Measurements from ENCODE around the gene ARAP2.

ARAP2 gene

DNA sequence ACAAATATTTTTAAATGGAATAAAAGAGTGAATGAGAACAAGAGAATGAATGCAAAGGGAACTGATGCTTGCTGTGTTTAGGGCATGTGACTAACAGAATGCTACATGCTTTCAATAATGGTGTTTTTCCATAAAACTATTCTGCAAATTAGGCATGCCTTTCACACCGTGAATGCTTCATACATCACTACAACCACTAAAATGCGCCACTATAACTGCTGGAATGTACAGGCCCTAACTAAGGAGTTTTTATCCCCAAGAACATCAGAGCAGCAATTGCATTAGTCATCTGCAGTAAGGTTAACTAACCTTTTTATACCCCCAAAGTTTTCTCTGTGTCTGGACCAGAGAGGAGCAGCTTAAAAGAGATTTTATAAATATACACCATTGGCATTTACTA lies 190.4 kb downstream of the ARAP2 start:
- H3K4me3 ChIP-seq (ENCODE audit: low read length): no peak overlapping the region
- TF ChIP-seq, protein P1, sequence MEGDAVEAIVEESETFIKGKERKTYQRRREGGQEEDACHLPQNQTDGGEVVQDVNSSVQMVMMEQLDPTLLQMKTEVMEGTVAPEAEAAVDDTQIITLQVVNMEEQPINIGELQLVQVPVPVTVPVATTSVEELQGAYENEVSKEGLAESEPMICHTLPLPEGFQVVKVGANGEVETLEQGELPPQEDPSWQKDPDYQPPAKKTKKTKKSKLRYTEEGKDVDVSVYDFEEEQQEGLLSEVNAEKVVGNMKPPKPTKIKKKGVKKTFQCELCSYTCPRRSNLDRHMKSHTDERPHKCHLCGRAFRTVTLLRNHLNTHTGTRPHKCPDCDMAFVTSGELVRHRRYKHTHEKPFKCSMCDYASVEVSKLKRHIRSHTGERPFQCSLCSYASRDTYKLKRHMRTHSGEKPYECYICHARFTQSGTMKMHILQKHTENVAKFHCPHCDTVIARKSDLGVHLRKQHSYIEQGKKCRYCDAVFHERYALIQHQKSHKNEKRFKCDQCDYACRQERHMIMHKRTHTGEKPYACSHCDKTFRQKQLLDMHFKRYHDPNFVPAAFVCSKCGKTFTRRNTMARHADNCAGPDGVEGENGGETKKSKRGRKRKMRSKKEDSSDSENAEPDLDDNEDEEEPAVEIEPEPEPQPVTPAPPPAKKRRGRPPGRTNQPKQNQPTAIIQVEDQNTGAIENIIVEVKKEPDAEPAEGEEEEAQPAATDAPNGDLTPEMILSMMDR (conservative IDR thresholded peaks at IDR 0.05; ENCODE audit: low read length): no peak
- DNase-seq (ENCODE audit: low read depth): no peak

DNA sequence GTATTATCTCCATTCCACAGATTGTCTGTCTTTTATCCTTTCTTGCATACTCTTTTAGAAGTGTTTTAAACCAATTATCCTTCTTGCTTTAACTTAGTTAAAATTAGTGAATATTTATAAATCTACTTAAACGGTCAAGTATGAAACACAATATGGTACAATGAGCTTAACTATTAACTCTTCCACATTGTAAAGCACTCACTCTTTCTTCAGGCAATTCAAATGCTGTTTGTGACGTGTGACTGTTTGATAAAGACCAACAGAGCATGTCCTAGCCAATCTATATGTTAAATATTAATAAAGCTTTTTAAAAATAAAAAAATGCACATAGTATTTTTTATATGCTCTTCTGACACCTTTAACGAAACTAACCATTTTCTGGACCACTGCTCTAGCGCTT lies 192.7 kb downstream of the ARAP2 start:
- TF ChIP-seq, protein P1 (conservative IDR thresholded peaks at IDR 0.05; ENCODE audit: low read length): no peak

DNA sequence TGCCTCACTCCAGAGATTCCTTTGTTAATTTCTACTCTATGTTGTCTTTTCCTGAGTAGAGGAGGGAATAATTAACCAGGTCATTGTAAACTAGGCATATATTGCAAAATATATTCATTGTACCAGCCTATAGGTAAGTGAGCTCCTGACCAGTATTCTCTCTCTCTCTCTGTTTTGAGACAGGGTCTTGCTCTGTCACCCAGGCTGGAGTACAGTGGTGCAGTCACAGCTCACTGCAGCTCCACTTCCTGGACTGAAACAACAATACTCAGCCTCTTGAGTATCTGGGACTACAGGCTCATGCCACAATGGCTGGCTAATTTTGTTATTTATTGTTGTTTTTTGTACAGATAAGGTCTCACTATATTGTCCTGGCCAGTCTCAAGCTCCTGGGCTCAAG lies 198.3 kb downstream of the ARAP2 start:
- DNase-seq (ENCODE audit: low read depth): no peak

More for the DNA sequence above, 192.7 kb downstream of the ARAP2 start:
- no peak overlapping the region for H3K4me3 ChIP-seq (ENCODE audit: low read length)
- no peak for DNase-seq (ENCODE audit: low read depth)

DNA sequence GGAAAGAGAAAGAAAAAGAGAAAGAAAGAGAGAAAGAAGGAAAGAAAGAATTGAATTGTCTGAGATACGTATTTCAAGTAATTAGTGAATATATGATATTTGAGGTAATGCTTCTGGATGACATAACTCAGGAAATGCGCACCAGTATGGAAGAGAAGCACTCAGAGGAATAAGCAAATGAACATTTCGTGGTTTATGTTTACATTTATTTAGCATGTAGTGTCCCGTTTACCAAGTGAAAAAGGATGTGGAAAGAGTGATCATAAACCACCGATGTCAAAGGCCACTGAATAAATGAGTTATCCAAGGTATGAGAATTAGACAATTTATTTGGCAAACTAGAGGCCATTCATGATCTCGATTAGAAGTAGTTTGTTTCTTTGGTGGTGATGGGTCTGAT lies 200.4 kb downstream of the ARAP2 start:
- no peak overlapping the region for H3K4me3 ChIP-seq (ENCODE audit: low read length)
- TF ChIP-seq, protein P1 (conservative IDR thresholded peaks at IDR 0.05; ENCODE audit: low read length): no peak
- no peak for DNase-seq (ENCODE audit: low read depth)

More for the DNA sequence above, 198.3 kb downstream of the ARAP2 start:
- H3K4me3 ChIP-seq (ENCODE audit: low read length): no peak overlapping the region
- TF ChIP-seq, protein P1 (conservative IDR thresholded peaks at IDR 0.05; ENCODE audit: low read length): no peak

DNA sequence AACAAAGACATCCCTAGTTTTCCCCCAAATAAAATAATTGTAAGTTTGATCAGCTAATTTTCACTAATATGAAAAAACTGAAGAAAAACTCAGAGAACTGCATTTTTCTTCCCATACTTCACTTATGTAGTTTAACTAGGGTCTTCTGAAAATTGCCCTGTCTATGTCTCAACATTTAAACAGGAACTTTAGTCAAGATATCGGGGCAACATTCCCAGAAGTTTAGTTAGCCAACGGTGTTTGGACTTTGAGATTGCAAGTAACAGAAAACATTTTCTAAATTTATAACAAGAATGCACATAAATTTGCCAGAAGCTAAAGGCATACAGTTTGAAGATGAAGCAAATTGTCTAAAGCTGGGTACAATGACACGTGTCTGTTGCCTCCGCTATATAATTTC lies 201.1 kb downstream of the ARAP2 start:
- TF ChIP-seq, protein P1 (conservative IDR thresholded peaks at IDR 0.05; ENCODE audit: low read length): no peak
- DNase-seq (ENCODE audit: low read depth): no peak
- H3K4me3 ChIP-seq (ENCODE audit: low read length): no peak overlapping the region

DNA sequence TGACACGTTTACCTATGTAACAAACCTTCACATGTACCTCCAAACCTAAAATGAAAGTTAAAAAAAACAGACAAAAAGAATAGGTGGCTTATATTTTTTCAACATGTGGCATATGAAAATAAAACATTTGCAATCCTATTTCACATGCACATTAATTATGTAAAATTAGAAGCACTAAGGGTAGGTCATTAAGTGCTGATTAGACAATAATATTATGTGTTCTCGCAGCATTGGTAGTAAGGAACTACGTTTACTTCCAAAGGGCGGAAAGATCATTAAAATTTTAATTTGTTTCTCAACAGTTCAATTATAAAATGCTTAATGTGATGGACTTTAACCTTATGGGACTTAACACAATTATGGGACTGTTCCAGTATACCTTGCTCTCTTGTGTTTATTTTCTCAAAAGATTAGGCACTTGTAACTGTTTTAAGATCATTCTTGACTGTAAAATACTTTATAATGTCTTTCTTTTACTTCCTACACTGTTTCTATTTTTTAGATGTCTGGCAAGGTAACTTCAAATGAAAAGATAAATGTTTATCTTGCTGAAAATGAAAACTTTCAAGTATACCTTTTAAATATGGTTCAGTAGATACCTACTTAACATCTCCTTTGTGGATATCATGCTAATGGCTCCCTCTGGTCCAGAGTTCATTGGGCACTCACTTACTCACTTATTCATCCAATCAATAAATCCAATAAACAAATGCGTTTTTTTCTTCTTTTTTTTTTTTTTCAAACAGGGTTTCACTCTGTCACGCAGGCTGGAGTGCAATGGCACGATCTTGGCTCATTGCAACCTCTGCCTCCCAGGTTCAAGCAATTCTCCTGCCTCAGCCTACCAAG lies 202.0 kb downstream of the ARAP2 start:
- H3K4me3 ChIP-seq (ENCODE audit: low read length): no peak overlapping the region
- no peak for DNase-seq (ENCODE audit: low read depth)
- TF ChIP-seq, protein P1 (conservative IDR thresholded peaks at IDR 0.05; ENCODE audit: low read length): no peak

DNA sequence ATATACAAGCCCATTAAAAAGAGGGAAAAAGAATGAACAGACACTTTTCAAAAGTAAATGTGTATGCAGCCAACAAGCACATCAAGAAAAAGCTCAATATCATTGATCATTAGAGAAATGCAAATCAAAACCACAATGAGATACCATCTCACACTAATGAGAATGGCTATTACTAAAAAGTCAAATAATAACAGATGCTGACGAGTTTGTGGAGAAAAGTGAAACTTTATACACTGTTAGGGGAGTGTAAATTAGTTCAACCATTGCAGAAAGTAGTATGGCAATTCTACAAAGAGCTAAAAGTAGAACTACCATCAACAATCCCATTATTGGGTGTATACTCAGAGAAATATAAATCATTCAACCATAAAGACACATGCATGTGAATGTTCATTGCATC lies 203.0 kb downstream of the ARAP2 start:
- TF ChIP-seq, protein P1 (conservative IDR thresholded peaks at IDR 0.05; ENCODE audit: low read length): no peak
- no peak overlapping the region for H3K4me3 ChIP-seq (ENCODE audit: low read length)
- DNase-seq (ENCODE audit: low read depth): no peak

Measured in AG10803 (cell line).